Vagina (tissue), 2 donors: Measurements from ENCODE around the gene OR8S1.

Experiments used
- CTCF ChIP-seq, 3 experiments: fragments of 450-650 bp in 2 of 3; fragments of 200-600 bp in 1 of 3; sonication (generic) in 1 of 3; IDR thresholded peaks; one replicate each; pipeline ENCODE4 v1.5.1; 2017 to 2019; ENCODE audit warnings: antibody characterized with exemption in 3 of 3, mild to moderate bottlenecking in 2 of 3, moderate library complexity in 2 of 3
- POLR2A ChIP-seq, 2 donors: fragments of 450-650 bp; IDR thresholded peaks; one replicate each; pipeline ENCODE4 v1.6.1; 2017; ENCODE audit warnings: antibody characterized with exemption in 2 of 2, mild to moderate bottlenecking in 2 of 2, moderate library complexity in 2 of 2
- POLR2AphosphoS5 ChIP-seq, 2 donors: sonication (generic); formaldehyde crosslinking; IDR thresholded peaks; one replicate each; pipeline ENCODE4 v1.9.0; 2017; ENCODE audit warnings: antibody characterized with exemption in 2 of 2, mild to moderate bottlenecking in 2 of 2, low read depth in 1 of 2; ENCODE audit not compliant: insufficient read depth in 1 of 2

DNA sequence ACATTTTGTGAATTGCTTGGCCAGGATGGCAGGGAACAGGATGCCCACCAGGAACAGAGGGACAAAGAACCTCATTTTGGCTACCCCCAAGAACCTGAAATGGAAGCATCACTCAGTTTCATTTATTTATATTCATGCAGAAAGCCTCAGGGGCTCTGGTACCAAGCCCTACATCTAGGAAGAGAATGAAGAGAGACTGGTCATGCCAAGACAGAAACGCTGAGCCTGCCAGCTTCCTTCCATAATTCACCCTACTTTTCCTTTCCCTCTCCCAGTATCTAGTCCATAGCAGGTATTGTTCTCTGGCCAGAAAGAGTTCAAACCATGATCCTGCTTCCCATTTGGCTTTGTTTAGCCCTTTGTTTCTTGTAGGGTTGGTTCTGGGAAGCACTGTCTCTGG lies 44.5 kb downstream of the OR8S1 start, which contains the start of gene LALBA:
- TF ChIP-seq CTCF (IDR thresholded peaks at IDR 0.05) (no peak), POLR2A (IDR thresholded peaks at IDR 0.05) (no peak), POLR2AphosphoS5 (IDR thresholded peaks at IDR 0.05; ENCODE audit: insufficient read depth in 1 of 2, low read depth in 1 of 2) (no peak)
